Subcutaneous adipose tissue (tissue), 4 donors: ENCODE data around the gene PDZK1IP1. TPM values are rescaled to one million over a fixed set of nuclear protein-coding genes. Genes with fewer than 3 reads are reported as not detected.

Experiments used
- total RNA-seq, 4 donors: library from RNA; depleted of rRNA; stranded (reverse); fragments of >200 nt; gene quantifications; one replicate each; pipeline ENCODE4 v1.1.0, GENCODE V29; 2016
- TF ChIP-seq, protein P1 (sequence below): fragments of 450-650 bp; IDR thresholded peaks from one replicate; pipeline ENCODE4 v1.5.1; 2016; ENCODE audit warnings: low read depth, mild to moderate bottlenecking, control low read depth, antibody characterized with exemption, moderate library complexity

Gene PDZK1IP1
- total RNA-seq, 4 donors from 2014 or later = 0.85 to 11.3 (median 3.8) TPM; not detected in 1

DNA sequence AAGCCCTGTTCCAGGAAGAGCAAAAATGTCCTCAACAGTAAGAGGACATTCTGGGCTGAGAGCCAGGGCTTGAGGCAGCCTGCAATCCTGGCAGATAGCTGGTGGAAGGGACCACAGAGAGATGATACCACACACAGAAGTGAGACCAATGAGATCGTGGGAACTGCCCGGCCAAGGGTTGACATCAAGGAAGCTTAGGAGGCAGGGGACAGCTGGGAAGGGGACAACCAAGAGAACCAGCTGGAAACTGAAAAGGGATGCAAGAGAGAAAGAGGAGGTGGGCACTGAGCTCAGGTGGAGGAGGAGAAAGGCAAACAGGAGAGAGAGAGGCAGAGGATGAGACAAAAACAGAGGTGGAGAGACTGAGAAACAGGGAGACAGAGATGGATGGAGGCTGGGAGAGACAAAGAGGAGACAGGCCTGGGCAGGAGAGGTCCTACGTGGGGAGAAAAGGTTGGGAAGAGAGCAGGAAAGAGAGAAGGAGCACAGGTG lies 9.2 kb downstream of the PDZK1IP1 start:
- TF ChIP-seq, protein P1, sequence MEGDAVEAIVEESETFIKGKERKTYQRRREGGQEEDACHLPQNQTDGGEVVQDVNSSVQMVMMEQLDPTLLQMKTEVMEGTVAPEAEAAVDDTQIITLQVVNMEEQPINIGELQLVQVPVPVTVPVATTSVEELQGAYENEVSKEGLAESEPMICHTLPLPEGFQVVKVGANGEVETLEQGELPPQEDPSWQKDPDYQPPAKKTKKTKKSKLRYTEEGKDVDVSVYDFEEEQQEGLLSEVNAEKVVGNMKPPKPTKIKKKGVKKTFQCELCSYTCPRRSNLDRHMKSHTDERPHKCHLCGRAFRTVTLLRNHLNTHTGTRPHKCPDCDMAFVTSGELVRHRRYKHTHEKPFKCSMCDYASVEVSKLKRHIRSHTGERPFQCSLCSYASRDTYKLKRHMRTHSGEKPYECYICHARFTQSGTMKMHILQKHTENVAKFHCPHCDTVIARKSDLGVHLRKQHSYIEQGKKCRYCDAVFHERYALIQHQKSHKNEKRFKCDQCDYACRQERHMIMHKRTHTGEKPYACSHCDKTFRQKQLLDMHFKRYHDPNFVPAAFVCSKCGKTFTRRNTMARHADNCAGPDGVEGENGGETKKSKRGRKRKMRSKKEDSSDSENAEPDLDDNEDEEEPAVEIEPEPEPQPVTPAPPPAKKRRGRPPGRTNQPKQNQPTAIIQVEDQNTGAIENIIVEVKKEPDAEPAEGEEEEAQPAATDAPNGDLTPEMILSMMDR = no peak

DNA sequence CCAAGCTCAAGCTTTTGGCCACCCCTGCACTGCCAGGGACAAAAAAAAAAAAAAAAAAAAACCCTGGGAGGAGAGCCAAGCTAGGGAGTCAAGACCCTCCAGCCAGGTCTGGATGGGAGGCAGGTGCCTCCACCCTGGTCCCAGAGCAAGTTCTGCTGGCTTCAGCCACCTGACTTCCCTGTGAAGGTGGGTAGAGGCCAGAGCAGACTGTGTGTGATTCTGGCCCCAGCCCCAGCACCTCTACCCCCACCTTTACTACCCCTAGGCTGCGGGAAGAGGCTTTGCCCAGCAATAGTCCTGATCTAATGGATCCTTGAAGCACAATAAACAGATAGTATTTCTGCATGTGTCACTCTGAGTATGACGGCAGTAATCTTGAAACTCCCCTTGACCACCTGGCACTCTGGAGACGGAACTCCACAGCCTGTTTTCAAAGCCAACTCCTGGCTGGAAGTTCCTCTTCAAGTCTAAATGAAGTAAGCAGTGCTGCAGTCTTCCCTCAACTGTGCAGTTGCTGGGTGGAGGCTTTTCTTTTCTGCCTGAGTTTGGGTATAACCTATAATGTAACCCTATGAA lies 9.8 kb downstream of the PDZK1IP1 start:
- TF ChIP-seq, protein P1 = no peak

DNA sequence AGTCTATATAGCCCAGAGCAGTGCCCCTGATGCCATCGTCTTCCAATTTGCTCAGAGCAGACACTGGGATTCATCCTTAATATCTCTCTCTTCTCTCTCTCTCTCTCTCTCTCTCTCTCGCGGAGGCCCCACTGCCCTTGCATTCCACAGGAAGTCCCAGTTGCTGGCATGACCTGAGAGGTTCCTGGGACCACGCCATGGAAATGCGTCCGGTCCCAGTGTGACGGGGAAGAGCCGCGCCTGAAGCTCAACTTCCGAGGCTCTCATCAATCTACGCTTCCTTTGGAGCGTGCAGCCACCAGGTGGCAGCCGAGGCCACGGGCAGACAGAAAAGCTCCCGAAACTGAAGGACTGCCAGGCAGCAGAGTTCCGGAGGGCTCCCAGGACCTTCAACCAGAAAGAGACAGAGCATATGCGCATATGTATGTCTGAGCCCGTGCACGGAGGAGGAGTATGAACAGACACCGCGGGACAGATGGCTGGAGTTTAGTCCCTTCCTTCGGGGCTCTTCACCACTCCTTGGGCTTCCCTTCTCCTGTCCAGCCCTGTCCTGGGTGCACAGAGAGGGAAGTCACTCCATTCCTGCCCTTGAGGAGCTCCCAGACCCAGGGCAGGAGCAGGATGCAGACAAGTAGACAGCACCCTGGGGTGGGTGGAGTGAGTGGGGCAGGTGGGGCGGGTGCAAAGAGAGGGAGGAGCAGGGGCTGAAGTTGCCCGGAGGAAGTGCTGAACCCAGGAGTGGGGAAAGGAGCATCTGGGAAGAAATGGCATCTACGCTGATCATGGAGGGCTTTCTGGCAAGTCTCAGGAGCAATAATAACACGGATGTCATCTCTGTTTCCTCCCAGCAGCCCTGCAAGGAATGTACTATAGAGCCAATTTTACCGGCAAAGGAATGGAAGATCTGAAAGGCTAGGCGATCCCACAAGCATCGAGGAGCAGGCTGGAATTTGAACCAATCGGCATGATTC lies 10.5 kb downstream of the PDZK1IP1 start:
- TF ChIP-seq, protein P1 = no peak

DNA sequence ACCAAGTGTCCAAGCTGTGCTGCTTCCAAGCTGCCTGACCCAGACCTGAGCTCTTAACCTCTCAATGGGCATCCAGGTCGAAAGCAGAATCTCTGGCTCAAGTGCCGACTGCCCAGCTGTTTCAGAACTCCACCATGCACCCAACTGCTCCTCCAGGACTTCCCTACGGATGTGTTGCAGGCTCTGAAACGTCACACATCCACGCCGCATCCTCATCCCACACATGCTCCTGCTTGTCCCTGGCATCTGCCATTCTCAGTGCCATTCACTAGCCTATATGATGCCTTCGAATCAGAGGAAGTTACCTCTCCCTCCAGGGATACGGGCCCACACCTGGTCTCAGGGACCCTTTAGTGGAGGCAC lies 11.2 kb downstream of the PDZK1IP1 start:
- TF ChIP-seq, protein P1 = no peak

DNA sequence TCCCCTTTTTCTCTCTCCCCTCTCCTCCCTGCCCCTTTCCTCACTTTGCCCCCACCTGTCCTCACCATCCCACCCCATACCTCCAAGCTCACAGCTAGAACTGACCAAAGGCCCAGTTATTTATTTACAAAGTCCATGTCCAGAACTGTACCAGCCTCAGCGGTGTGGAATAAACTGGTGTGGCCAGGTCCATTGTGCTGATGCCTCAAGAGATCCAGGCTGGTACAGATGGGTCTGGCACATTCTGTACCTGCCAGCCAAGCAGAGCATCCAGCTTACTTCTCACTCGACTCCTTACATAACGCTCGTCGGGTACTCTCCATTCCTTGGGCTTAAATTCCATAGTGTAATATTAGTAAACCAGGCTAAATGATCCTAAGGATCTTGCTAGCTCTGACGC lies 11.8 kb downstream of the PDZK1IP1 start:
- TF ChIP-seq, protein P1 = no peak

DNA sequence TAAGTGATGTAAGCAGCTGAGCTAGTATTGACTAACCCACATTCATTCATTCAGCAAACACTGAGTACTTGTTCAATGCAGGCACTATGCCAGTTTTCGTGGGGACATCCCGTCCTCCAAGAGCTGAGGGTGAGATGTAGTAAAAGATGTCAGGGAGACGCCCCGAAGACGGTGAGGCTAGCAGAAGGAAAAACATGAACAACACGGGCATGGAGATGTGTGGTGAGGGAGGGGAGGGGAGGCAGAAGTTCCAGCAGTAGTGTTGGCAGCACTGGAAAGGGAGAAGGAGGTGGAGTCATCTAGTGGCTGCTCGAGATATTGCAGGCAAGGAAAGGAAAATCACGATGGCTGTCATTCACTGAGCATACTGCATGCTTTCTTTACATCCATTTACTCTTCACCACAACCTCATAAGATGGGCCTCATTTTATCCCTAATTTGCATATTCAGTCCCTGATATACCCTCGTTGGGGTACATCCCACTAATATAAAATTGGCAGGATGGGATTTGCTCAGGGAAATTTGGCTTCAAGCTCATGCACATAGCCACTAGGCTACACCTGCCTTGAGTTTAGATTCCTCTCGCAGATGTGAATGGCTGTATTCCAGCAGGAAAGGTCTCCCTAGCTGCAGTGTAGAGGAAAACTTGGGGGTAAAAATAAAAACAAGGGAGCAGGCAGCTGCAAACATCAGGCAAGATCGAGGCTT lies 14.5 kb downstream of the PDZK1IP1 start:
- TF ChIP-seq, protein P1 = no peak

DNA sequence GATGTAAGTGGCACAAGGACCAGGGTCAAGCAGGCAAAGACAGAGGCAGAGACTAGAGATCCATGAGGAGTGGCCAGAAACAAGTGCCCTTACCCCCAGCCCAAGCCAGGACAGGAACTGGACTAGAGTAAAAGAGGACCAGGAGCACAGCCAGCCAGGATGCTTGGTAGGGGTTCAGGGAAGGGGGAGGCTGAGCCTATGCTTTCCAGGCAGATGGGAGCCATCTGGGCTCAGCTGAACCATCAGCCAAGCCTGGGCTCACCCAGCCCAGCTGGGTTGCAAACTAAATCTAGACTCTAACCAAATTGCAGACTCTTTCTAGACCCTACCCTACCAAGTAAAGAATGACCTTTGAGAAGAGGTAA lies 15.2 kb downstream of the PDZK1IP1 start:
- TF ChIP-seq, protein P1 = no peak
